ENCODE measurements around the gene PTCRA.
"Not testable (repeated sequence)": the region's sequence is repeated elsewhere in the genome, so short reads cannot be mapped to it uniquely, and the experiment has no call there.

Gene PTCRA

DNA sequence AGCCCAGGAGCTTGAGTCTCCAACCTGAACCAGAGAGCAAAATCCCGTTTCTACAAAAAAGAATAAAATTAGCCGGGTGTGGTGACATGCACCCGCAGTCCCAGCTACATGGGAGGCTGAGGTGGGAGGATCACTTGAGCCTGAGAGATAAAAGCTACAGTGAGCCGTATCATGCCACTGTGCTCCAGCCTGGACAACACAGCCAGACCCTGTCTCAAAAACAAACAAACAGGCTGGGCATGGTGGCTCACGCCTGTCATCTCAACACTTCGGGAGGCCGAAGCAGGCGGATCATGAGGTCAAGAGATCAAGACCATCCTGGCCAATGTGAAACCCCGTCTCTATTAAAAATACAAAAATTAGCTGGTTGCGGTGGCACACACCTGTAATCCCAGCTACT is 11.4 kb upstream of the PTCRA start:
- DNase-seq: no peak

DNA sequence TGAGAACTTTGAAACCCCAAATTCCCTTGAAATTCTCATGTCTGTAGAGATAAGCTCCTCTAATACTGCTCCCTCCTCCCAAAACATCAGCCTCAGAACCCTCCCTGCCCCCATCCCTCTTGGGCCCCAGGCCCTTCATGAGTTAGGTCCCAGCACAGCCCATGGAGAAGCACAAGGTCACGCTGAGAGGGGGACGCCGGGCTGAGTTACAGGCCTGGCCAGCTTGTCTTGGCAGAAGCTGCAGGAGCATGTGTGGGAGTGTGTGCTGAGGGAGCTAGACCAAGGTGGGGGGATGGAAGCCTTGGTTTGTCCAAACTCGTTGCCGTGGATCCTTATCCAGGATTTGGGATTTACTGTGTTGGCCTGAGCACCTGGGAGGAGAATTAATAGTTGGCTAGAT is 8.5 kb upstream of the PTCRA start:
- DNase-seq: no peak

GRCh38 chr6:42909835-42910234 is 6.0 kb upstream of the PTCRA start:
- DNase-seq: no peak

GRCh38 chr6:42911171-42912021 is 4.5 kb upstream of the PTCRA start:
- DNase-seq: no peak

- no peak for DNase-seq
These were observed 1.3 kb upstream of the PTCRA start for GRCh38 chr6:42914546-42914945.

DNA sequence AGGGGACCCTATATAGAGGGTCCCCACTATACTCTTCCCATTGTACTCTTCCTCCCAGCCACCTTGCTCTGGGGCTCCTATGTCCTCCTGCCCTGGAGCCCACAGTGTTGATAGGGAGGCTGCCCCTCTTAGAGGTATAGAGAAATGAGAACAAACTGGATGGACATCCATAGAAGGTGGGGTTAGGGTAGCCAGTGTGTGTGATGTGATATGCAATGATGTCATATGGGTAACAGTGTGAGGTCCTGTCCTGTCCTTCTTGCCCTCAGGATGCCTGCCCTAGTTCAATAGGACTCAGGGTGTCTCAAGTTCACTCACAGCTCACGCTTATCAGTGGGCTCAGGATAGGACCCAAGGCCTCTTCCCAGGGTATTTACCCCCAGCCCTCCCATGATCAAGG is 435 bp downstream of the PTCRA start:
- DNase-seq: no peak

DNA sequence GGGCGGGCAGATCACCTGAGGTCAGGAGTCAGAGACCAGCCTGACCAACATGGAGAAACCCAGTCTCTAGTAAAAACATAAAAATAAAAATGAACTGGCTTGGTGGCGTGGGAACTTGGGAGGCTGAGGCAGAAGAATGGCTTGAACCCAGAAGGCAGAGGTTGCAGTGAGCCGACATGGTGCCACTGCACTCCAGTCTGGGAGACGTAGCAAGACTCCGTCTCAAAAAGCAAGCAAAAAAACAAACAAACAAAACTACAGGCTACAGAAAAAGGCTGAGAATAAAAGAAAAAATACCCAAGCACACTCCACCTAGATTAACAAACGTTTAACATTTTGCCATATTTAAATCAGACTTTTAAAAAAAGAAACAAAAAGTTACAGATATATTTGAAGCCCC is 5.9 kb downstream of the PTCRA start:
- DNase-seq: no peak

DNA sequence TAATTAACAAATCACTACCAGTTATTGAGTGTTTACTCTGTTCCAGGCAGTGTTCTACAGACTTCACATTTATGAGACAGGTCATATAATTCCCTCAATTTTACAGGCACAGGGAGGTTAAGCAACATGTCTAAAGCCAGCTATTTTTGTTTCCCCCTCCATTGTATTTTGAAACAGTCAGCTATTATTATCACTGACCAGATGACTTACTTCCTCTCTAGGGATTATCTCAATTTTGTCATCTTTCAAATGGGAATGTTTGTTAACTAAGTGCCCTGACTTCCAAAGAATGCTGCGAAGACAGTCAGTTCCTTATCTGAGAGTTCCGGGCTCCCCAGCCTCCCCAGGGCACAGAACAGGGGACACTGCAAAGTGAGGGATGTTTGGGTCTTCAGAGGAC is 7.8 kb downstream of the PTCRA start:
- DNase-seq: no peak

DNA sequence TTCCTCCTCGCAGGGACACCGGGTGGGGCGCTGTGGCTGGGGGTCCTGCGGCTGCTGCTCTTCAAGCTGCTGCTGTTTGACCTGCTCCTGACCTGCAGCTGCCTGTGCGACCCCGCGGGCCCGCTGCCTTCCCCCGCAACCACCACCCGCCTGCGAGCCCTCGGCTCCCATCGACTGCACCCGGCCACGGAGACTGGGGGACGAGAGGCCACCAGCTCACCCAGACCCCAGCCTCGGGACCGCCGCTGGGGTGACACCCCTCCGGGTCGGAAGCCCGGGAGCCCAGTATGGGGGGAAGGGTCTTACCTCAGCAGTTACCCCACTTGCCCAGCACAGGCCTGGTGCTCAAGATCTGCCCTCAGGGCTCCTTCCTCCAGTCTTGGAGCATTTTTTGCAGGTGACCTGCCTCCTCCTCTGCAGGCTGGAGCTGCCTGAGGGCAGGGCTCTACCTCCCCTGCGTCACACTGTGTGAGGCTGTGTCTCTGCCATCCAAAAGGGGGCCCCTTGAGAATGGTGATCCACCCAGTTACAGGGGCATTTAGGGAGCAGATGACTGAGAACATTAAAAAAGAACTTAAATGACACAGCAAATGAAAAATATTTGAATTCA is 9.5 kb downstream of the PTCRA start:
- no peak for DNase-seq

DNA sequence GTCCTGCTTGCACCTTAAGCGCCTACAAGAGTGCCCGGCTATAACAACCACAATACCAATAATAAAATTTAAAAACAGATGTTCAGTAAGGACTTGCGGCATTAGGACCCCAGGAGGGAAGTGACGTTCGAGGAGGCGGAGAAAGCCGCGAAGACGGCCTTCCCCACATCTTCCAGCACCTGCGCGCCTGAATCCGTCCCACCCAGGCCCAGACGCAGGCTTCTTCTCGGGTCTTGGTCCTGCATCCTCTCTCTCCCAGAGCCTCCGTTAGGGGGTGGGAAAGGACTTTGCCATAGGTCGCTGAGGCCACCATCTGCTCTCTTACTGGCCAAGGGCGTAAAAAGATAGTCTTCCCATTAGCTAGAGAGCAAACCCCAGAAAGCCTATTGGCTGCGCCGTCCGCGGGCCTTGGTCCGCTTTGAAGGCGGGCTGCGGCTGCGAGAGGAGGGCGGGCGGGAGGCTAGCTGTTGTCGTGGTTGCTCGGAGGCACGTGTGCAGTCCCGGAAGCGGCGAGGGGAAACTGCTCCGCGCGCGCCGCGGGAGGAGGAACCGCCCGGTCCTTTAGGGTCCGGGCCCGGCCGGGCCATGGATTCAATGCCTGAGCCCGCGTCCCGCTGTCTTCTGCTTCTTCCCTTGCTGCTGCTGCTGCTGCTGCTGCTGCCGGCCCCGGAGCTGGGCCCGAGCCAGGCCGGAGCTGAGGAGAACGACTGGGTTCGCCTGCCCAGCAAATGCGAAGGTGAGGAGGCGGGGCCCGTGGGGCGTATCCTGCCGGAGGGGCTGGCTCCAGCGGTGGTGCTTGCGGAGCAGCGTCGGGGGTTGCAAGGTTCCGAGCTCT is 13.3 kb downstream of the PTCRA start, which contains the start of gene CNPY3:
CNPY3 (plus strand) TSS at position 495 of the 835 bp plus-strand sequence; CDS start at position 586, 91 bp downstream.
- DNase-seq: peak; percentile 96 to 97

GRCh38 chr6:42929821-42930360 is 14.0 kb downstream of the PTCRA start:
- no peak for DNase-seq

- DNase-seq: no peak
These were observed 16.6 kb downstream of the PTCRA start for GRCh38 chr6:42932412-42932811.

DNA sequence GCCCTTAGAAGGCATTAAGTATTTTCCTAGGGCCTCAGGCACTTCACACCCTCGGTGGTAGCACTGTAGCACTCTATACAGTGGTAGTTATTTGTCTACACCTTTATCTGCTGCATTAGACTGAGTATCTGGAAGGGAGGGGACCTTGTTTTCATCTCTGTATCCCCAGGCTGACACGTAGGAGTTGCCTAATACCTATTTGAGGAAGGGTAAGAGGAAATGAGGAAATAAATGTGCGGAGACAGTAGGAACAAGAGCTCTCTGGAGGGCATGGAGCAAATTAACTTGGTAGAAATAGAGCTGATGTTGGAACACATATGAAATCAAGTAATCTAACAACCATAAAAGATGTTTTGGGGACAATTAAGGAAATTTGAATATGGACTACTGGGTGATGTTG is 17.4 kb downstream of the PTCRA start:
- no peak for DNase-seq

GRCh38 chr6:42935322-42935721 is 19.5 kb downstream of the PTCRA start:
- DNase-seq: no peak

DNA sequence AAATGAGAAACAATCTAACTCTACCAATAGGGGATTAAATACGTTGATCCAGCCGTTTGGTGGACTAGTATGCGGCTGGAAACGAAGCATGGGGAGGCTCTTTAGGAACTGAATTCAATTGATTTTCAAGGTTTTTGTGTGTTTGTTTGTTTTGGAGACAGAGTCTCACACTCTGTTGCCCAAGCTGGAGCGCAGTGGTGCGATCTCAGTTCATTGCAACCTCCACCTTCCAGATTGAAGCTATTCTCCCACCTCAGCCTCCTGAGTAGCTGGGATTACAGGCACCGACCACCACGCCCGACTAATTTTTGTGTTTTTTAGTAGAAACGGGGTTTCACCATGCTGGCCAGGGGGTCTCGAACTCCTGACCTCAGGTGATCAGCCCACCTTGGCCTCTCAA is 20.5 kb downstream of the PTCRA start:
- DNase-seq: no peak

- DNase-seq: no peak
These were observed 21.9 kb downstream of the PTCRA start for GRCh38 chr6:42937548-42938427.

DNA sequence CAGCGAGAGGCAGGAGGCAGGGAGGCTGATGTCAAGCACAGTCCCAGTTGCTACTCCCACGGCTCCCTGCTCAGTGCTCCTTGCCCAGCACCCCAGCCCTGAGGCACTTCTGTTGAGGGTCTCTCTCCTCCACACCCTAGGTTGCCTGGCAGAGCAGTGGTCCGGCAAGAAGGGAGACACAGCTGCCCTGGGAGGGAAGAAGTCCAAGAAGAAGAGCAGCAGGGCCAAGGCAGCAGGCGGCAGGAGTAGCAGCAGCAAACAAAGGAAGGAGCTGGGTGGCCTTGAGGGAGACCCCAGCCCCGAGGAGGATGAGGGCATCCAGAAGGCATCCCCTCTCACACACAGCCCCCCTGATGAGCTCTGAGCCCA is 22.6 kb downstream of the PTCRA start:
- no peak for DNase-seq

DNA sequence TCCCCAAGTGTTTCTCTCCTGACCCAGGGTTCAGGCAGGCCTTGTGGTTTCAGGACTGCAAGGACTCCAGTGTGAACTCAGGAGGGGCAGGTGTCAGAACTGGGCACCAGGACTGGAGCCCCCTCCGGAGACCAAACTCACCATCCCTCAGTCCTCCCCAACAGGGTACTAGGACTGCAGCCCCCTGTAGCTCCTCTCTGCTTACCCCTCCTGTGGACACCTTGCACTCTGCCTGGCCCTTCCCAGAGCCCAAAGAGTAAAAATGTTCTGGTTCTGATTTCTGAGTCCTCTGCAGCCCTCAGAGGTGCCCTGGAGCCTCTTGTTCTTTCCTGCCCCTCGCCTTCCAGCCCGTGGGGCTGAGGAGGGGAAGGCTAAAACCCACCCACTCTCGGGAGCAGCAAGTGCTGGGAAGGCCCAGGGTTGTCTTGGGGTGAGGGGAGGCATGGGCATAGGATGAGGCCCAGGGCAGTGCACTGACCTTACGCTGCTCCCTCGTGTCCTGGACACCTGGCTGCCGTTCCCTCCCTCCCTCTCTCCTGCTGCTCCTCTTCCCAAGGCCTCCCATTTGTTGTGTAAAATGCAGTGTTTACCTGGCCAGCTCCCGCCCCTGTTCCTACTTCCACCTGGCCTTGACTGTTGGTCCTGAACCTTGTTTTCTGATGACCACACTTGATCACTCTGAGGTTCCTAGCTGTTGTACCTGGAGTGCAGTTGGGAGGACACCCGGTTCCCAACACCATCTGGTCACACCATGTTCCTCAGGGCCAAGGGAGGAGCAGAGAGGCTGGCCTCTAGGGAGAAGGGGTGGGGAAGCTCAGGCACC is 23.3 kb downstream of the PTCRA start:
- DNase-seq: no peak

GRCh38 chr6:42939810-42940167 is 23.9 kb downstream of the PTCRA start:
- no peak for DNase-seq

GRCh38 chr6:42940493-42941045 is 24.7 kb downstream of the PTCRA start:
- no peak for DNase-seq

GRCh38 chr6:42941356-42941755 is 25.5 kb downstream of the PTCRA start:
- not testable (repeated sequence) for DNase-seq
